IPS DF 6.9 (cell line): ENCODE results near the gene PRKCQ.
A peak's percentile ranks its signal among the peaks of the same experiment; 100 is the strongest.

Experiments used
- DNase-seq: peaks from one replicate; pipeline ENCODE4 v3.0.0-alpha.2; 2013; ENCODE audit warnings: low read depth, low spot score
- H3K27ac ChIP-seq: one replicate; pipeline ENCODE4 v1.5.1; 2013; ENCODE audit warnings: low read length, control low read depth
- H3K27me3 ChIP-seq: 2 replicates; pipeline ENCODE4 v1.6.1; 2013; ENCODE audit warnings: mild to moderate bottlenecking, low read length; ENCODE audit not compliant: control insufficient read depth, insufficient read depth
- H3K36me3 ChIP-seq: 2 replicates; pipeline ENCODE4 v1.6.1; 2013; ENCODE audit warnings: low read length; ENCODE audit not compliant: control insufficient read depth, insufficient read depth
- H3K4me1 ChIP-seq: 2 replicates; pipeline ENCODE4 v1.6.1; 2013; ENCODE audit warnings: low read length; ENCODE audit not compliant: control insufficient read depth, insufficient read depth
- H3K4me3 ChIP-seq: 2 replicates; pipeline ENCODE4 v1.5.1; 2013; ENCODE audit warnings: mild to moderate bottlenecking, low read length
- H3K9me3 ChIP-seq: 2 replicates; pipeline ENCODE4 v1.6.1; 2013; ENCODE audit warnings: low read length, inconsistent platforms; ENCODE audit not compliant: control insufficient read depth, insufficient read depth
- WGBS: extraction: QIAGEN DNeasy Blood & Tissue Kit; methylation state at CpG from one replicate; pipeline ENCODE4 v1.1.7; 2013; ENCODE audit warnings: mixed read lengths, missing lambda C conversion rate; ENCODE audit not compliant: insufficient read length, insufficient coverage; 5-methylcytosine and 5-hydroxymethylcytosine counted together

The PRKCQ gene

DNA sequence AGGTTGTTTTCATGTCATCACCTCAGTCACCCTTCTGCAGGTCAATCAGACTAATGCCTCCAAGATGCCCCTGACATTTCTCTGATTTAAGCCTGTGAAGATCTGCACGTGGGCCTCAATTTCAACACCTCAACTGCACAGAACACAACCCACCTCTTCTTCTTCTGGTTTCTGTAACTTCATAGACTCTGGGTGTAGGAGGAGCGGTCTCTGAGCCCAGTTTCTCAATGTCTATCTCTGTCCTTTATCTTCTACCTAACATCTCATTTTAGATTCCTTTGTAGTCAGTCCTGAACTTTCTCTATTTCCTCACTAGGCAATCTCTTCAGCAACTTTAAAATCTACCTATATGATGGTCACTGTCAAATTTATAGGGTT, 85.6 kb downstream of the PRKCQ start:
- no peaks in the 10 kb centered on the region for H3K27me3 ChIP-seq

DNA sequence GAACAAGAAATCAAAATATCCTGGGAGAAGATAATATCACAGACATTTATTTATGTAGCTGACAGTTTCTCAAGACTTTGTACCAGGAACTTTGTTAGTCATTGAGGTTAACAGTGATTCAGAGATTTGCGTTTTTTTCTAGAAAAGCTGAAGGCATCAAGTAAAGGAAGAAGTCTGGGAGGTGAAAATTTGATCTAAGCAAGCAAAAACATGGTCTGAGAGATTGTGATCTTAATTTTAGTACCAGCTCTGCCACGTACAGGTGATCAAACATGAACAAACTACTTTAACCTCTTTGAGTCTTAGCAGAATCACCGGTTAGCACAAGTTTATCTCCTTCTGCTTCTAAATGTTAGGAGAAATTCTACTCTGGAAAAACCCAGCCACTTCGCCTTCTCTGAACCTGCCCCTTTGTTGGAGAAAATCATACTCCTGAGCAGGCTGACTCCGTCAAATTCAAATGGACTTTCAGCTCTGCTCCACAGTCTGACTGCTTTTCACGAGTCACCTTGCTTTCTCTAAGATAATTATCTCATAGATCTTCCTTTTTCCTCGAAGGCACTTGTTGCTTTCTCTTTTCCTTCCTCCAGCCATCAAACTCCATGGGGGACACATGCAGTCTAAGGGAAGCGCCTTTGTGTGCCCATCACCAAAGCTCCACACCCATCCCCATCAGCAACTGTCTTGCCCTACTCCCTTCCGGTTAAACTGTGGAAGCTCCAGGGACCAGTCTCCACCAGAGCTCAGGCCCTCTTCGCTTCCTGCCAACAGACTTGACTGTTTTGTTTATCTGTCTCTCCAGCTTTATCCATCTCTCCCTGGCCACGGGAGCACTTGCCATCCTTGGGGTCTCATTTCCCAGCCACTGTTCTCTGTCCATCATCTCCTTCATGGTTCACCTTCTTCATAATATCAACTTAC, 86.3 kb downstream of the PRKCQ start:
- WGBS, result no CpG with 5 or more reads among the region's 11 CpGs
- Histone ChIP-seq H3K27me3 (no peaks in the 10 kb centered on the region), H3K4me1 (no peaks in the 10 kb centered on the region), H3K27ac (no peak overlapping the region), H3K9me3 (no peaks in the 10 kb centered on the region), H3K36me3 (no peaks in the 10 kb centered on the region), H3K4me3 (no peak overlapping the region)
- DNase-seq, result no peak

More for the DNA sequence above, 85.6 kb downstream of the PRKCQ start:
- no peaks in the 10 kb centered on the region for H3K9me3 ChIP-seq
- no peak for DNase-seq
- no peaks in the 10 kb centered on the region for H3K36me3 ChIP-seq
- no peaks in the 10 kb centered on the region for H3K4me1 ChIP-seq
- no peak overlapping the region for H3K27ac ChIP-seq
- no peak overlapping the region for H3K4me3 ChIP-seq
- no CpG with 5 or more reads among the region's 2 CpGs for WGBS

DNA sequence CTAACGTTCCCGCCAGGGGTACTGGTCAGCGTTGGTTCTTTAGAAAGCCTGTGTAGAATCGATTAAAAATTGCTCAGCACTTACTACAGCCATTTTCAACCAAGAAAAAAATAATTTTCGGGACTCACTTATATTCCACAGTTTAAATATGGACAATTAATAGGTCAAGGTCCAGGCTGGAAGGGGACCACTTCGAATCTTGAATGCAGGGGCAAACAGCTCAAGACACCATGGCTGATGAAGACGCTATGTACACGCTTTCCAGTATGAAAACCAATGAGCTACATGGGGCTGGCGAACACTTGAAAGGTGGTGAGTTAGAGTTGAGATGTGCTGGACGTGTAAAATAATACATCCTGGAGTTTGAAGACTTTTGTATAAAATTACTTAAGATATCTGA, 87.2 kb downstream of the PRKCQ start:
- Histone ChIP-seq H3K27me3 (no peaks in the 10 kb centered on the region), H3K4me1 (no peaks in the 10 kb centered on the region), H3K9me3 (no peaks in the 10 kb centered on the region), H3K4me3 (no peak overlapping the region), H3K27ac (no peak overlapping the region), H3K36me3 (no peaks in the 10 kb centered on the region)
- no CpG with 5 or more reads among the region's 10 CpGs for WGBS
- no peak for DNase-seq

DNA sequence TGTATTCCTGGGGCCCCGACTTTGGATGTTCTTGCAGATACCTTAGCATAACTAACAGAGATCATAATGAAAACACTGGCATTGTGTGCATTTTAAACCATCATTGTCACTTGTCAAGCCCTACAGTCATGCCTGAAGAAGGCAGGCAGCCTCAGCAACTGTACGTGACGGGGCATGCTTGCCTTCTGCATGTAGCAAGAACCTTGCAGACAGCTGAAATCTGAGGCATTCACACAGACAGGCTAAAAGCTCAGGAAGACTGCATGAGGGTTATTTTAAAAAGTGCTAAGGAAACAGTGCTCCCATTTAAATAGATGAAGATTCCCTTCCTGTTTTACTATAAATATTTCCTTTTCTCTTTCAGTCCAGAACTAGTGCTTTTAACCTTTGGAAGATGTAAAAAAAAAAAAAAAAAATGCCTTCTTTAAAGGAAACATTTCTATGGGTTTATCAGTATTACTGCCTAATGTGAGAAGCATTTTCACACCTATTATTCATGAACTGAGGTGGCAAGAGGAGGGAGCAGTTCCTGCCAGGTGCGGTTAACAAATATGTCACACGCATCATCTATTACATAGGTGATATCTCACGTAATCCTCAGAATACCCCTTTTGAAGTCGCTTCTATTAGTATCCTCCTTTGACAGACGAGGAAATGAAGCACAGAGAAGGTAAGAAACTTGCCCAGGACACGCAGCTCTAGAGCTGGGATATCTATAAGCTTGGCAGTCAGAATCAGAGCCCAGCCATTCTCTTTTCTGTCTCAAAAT, 88.1 kb downstream of the PRKCQ start:
- DNase-seq, result no peak
- H3K27me3 ChIP-seq, result no peaks in the 10 kb centered on the region
- H3K36me3 ChIP-seq, result no peaks in the 10 kb centered on the region
- H3K4me3 ChIP-seq, result no peak overlapping the region
- WGBS, result no CpG with 5 or more reads among the region's 9 CpGs
- H3K9me3 ChIP-seq, result no peaks in the 10 kb centered on the region
- no peak overlapping the region for H3K27ac ChIP-seq
- H3K4me1 ChIP-seq, result no peaks in the 10 kb centered on the region

DNA sequence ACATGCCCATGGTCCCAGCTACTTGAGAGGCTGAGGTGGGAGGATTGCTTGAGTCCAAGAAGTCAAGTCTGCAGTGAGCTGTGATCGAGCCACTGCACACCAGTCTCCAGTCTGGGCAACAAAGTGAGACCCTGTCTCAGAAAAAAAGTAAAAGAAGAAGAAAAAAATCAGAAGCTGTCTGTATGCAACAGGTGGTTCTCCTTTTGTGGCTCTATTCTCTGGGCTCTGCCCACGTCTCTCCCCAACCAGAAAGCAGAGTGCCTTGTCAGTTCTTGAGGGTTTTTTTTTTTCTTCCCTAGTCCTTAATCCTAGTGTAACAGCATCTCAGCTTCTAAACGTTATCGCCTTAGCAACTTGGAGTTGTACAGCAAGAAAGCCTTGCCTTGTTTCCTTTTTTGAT, 89.5 kb downstream of the PRKCQ start:
- H3K36me3 ChIP-seq, result no peaks in the 10 kb centered on the region
- no peak overlapping the region for H3K27ac ChIP-seq
- no peaks in the 10 kb centered on the region for H3K4me1 ChIP-seq
- H3K4me3 ChIP-seq, result no peak overlapping the region
- DNase-seq, result no peak
- no peaks in the 10 kb centered on the region for H3K27me3 ChIP-seq
- no peaks in the 10 kb centered on the region for H3K9me3 ChIP-seq
- no CpG with 5 or more reads among the region's 4 CpGs for WGBS

DNA sequence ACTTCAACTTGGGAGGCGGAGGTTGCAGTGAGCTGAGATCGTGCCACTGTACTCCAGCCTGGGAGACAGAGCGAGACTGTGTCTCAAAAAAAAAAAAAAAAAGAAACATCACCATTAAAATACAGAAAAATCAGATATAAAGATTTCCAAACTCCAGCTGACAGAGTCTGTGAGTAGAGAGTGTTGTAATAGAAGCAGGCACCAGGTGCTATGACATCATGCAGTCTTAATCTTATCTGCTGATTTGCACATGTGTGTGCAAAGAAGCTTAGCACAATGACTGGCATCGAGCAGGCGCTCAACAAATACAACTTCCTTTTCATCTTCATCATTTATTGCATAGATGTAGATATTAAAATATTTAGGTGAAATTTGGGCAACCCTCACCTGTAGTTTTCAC, 92.2 kb downstream of the PRKCQ start:
- Histone ChIP-seq H3K36me3 (no peaks in the 10 kb centered on the region), H3K27ac (no peak overlapping the region), H3K4me3 (no peak overlapping the region), H3K27me3 (no peaks in the 10 kb centered on the region), H3K4me1 (no peaks in the 10 kb centered on the region), H3K9me3 (no peaks in the 10 kb centered on the region)
- no peak for DNase-seq
- no CpG with 5 or more reads among the region's 5 CpGs for WGBS

DNA sequence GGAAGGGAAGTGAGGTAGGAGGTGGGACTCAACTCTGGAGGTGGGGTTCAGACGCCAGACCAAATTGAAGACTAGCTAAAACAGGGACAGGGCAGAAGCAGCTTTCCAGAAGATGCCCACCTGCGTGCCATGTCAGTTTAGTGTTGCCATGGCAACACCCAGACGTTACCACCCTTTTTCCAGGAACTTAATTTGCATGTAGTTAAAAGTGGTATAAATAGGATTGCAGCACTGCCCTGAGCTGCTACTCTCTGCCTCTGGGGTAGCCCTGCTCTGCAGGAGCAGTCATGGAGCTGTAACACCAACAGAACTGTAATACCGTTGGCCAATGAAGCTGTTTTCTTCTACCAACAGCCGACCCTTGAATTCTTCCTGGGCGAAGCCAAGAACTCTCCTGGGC, 93.8 kb downstream of the PRKCQ start:
- Histone ChIP-seq H3K9me3 (no peaks in the 10 kb centered on the region), H3K4me1 (no peaks in the 10 kb centered on the region), H3K27me3 (no peaks in the 10 kb centered on the region), H3K27ac (no peak overlapping the region), H3K4me3 (no peak overlapping the region), H3K36me3 (no peaks in the 10 kb centered on the region)
- WGBS, result no CpG with 5 or more reads among the region's 6 CpGs
- no peak for DNase-seq

DNA sequence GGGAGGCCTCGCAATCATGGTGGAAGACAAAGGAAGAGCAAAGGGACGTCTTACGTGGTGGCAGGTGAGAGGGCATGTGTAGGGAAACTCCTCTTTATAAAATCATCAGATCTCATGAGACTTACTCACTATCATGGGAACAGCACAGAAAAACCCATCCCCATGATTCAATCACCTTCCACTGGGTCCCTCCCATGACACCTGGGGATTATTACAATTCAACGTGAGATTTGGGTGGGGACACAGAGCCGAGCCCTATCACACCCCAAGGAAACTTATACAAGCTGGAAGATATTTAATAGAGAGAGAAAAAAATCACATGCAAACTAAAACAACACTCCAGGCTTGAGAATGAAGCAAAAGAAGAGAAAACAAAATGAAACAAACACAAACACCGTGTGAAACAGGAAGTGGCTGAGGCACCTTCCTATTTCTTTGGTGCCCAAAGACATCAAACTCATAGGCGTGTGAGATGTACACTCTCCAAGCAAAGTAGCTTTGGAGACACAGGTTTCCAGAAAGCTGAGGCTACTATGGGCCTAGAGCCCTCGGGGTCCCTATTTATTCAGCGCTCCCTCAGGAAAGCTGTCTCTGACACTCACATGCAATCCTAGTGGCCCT, 97.2 kb downstream of the PRKCQ start:
- Histone ChIP-seq H3K4me3 (no peak overlapping the region), H3K36me3 (no peaks in the 10 kb centered on the region), H3K4me1 (no peaks in the 10 kb centered on the region), H3K27me3 (no peaks in the 10 kb centered on the region), H3K27ac (no peak overlapping the region), H3K9me3 (no peaks in the 10 kb centered on the region)
- DNase-seq, result no peak
- no CpG with 5 or more reads among the region's 9 CpGs for WGBS

DNA sequence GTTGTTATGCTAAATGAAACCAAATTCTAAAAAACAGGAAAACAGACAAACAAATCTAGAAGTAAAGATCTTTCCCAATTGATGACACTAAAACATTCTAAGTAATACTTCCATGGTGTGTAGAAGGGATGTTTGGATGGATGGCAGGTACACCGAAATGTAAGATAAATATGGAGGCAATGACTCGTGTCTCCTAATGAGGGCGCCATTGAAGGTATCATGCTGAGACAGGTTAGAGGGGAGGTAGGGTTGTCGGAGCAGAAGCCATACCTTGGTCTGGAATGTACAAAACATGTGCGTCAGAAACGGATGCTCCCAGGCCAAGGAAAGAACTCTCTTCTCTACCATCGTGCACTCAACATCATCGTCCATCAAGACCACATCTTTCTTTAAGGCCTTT, 101.4 kb downstream of the PRKCQ start:
- Histone ChIP-seq H3K36me3 (no peaks in the 10 kb centered on the region), H3K27ac (no peak overlapping the region), H3K27me3 (no peaks in the 10 kb centered on the region), H3K4me3 (no peak overlapping the region), H3K4me1 (no peaks in the 10 kb centered on the region), H3K9me3 (no peaks in the 10 kb centered on the region)
- WGBS, result no CpG with 5 or more reads among the region's 8 CpGs
- DNase-seq, result peak; percentile 9

DNA sequence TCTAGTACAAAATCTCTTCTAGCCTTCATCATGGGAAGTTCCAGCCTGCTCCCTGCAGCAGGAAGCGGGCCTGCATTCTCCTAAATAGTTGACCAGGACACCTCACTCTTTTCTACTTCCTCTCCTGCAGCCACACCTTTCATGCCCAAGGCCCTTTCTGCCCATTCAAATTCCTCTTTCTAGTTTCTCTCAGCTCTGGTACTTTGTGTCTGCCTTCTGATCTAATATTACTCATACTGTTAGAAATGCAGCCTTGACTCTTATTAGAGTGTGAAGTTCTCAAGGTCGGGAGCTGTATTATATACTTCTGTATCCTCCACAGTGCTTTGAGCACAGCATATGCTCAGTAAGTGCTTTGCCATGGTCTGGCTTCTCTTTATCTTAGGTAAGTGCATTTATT, 103.1 kb downstream of the PRKCQ start:
- no peak overlapping the region for H3K4me3 ChIP-seq
- DNase-seq, result no peak
- no CpG with 5 or more reads among the region's 2 CpGs for WGBS
- no peak overlapping the region for H3K27ac ChIP-seq
- no peaks in the 10 kb centered on the region for H3K27me3 ChIP-seq
- H3K4me1 ChIP-seq, result no peaks in the 10 kb centered on the region
- H3K9me3 ChIP-seq, result no peaks in the 10 kb centered on the region
- H3K36me3 ChIP-seq, result no peaks in the 10 kb centered on the region
